PC-3 (cell line): ENCODE measurements around the gene NCS1. TPM values are rescaled to one million over a fixed set of nuclear protein-coding genes. Genes with fewer than 3 reads are reported as not detected.

ENCODE experiments used
- ATAC-seq: fragments of 200-7000 bp; cut with Tn5 transposase; 2 replicates; pipeline ENCODE4 v1.9.1; 2020; ENCODE audit warnings: mild to moderate bottlenecking, moderate library complexity
- BruUV-seq: library from RNA; stranded (reverse); fragments of 400-500 nt; replicated peaks from 2 replicates; lab custom pipeline; 2021; lab: Mats Ljungman, UMichigan
- CTCF ChIA-PET: fragments of 300-600 bp; sonication (Branson Sonifier 250); formaldehyde crosslinking; loops from one replicate; lab custom pipeline; 2022; ENCODE audit warnings: antibody characterized with exemption; lab: Charles Lee
- POLR2A ChIA-PET: fragments of 300-600 bp; sonication (Branson Sonifier 250); formaldehyde crosslinking; loops from one replicate; lab custom pipeline; 2022; ENCODE audit warnings: antibody characterized with exemption; ENCODE audit not compliant: unreplicated experiment; lab: Charles Lee
- DNase-seq: peaks from one replicate; pipeline ENCODE4 v3.0.0-alpha.2; 2015
- H2AFZ ChIP-seq: fragments of 300-600 bp; sonication (generic); 2 replicates; pipeline ENCODE4 v1.6.0; 2016; ENCODE audit warnings: antibody characterized with exemption, low read length
- H3F3A ChIP-seq: fragments of 300-600 bp; sonication (generic); one replicate; pipeline ENCODE4 v1.6.0; 2017; ENCODE audit warnings: antibody characterized with exemption, low read length, control low read depth, mild to moderate bottlenecking; ENCODE audit not compliant: unreplicated experiment
- H3K27ac ChIP-seq: fragments of 300-600 bp; sonication (generic); 2 replicates; pipeline ENCODE4 v1.5.1; 2016; ENCODE audit warnings: mild to moderate bottlenecking, low read length
- H3K27me3 ChIP-seq: fragments of 300-600 bp; sonication (generic); 2 replicates; pipeline ENCODE4 v1.6.1; 2016; ENCODE audit warnings: low read length, mixed read lengths
- H3K36me3 ChIP-seq: fragments of 300-600 bp; sonication (generic); 2 replicates; pipeline ENCODE4 v1.6.1; 2016; ENCODE audit warnings: low read depth, mixed run types, low read length, mixed read lengths
- H3K4me1 ChIP-seq: fragments of 300-600 bp; sonication (generic); 2 replicates; pipeline ENCODE4 v1.5.1; 2016; ENCODE audit warnings: low read length; ENCODE audit not compliant: insufficient read depth
- H3K4me2 ChIP-seq: fragments of 300-600 bp; sonication (generic); 2 replicates; pipeline ENCODE4 v1.6.0; 2016; ENCODE audit warnings: low read length
- H3K4me3 ChIP-seq: fragments of 300-600 bp; sonication (generic); 2 replicates; pipeline ENCODE4 v1.5.1; 2016; ENCODE audit warnings: mild to moderate bottlenecking, low read length, mixed read lengths
- H3K79me2 ChIP-seq: fragments of 300-600 bp; sonication (generic); 2 replicates; pipeline ENCODE4 v1.6.1; 2017; ENCODE audit warnings: low read length, mixed read lengths
- H3K9ac ChIP-seq: fragments of 300-600 bp; sonication (generic); 2 replicates; pipeline ENCODE4 v1.6.0; 2016; ENCODE audit warnings: mild to moderate bottlenecking, low read length
- H3K9me2 ChIP-seq: fragments of 300-600 bp; sonication (generic); replicated peaks from 2 replicates; pipeline ENCODE4 v1.6.1; 2016; ENCODE audit warnings: mixed run types, low read length, mixed read lengths
- H3K9me3 ChIP-seq: fragments of 300-600 bp; sonication (generic); 2 replicates; pipeline ENCODE4 v1.6.1; 2016; ENCODE audit warnings: low read length, mixed read lengths
- H4K20me1 ChIP-seq: fragments of 300-600 bp; sonication (generic); 2 replicates; pipeline ENCODE4 v1.6.1; 2016; ENCODE audit warnings: low read length, mixed read lengths
- EZH2 ChIP-seq: fragments of 300-600 bp; sonication (generic); IDR thresholded peaks from one replicate; pipeline ENCODE4 v1.6.1; 2017; ENCODE audit warnings: antibody characterized with exemption, mild to moderate bottlenecking, low read length; ENCODE audit not compliant: unreplicated experiment
- EZH2phosphoT487 ChIP-seq: fragments of 300-600 bp; sonication (generic); IDR thresholded peaks from 2 replicates; pipeline ENCODE4 v1.6.1; 2018; ENCODE audit warnings: mild to moderate bottlenecking, antibody characterized with exemption, low read length, borderline replicate concordance
- intact Hi-C: fragments of 100-400 bp; cut with micrococcal nuclease; formaldehyde crosslinking; loops from 2 replicates; pipeline ENCODE4 v1.9.0; 2023
- total RNA-seq: library from RNA; depleted of rRNA; stranded (reverse); fragments of >200 nt; gene quantifications from 2 replicates; pipeline ENCODE4 v1.2.3, GENCODE V29; 2014
- TF ChIP-seq, protein P1 (sequence below): fragments of 300-600 bp; sonication (generic); conservative IDR thresholded peaks from 2 replicates; pipeline ENCODE4 v1.5.1; 2017; ENCODE audit warnings: antibody characterized with exemption, low read depth, mild to moderate bottlenecking, low read length

The NCS1 gene
- total RNA-seq, 1 experiment from 2014 or later: 14.0 TPM

DNA sequence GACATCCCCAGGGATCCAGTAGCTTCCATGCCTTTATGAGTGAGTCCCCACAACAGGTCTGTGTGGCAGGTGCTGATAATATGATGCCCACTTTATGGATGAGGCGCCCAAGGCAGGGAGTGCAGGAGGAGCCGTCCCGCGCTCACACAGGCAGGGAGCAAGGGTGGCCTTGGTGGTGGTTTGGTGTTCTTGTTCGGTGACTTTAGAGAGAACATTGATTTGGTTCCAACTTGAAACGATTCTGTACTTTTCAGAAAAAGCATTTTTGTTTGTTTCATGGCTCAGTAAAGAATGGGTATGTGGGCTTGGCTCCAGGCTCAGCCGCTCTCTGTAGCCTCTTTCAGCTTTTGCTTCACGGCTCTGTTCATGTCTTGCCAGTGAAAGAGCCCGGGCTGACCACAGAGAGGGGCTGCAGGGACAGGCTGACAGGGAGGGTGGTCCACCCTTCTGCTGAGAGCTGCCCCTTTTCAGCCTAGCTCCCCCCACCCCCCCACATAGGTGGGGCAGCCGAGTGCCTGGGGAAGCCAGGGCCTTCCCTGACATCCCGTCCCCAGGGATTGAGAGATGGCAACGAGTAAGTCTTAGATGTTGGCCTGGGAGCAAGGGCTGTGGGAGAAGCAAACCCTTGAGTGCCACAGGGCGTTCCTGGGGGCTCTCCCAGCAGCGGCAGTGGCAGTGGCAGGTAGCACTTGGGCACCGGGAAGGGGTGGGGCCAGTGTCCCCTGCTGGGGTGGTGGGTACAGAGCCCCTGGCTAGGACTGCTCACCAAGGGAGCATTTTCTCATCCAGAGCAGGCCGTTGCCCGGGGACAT lies 28.0 kb downstream of the NCS1 start:
- Histone ChIP-seq H3F3A (no peaks in the 10 kb centered on the region), H3K4me2 (no peak overlapping the region), H3K36me3 (no peaks in the 10 kb centered on the region), H3K27me3 (no peaks in the 10 kb centered on the region), H3K9me2 (no peaks in the 10 kb centered on the region), H3K4me1 (no peaks in the 10 kb centered on the region), H3K9ac (no peak overlapping the region), H3K79me2 (no peaks in the 10 kb centered on the region), H4K20me1 (no peaks in the 10 kb centered on the region; the same call in 1 of the 2 replicates), H2AFZ (no peak overlapping the region), H3K27ac (no peak overlapping the region), H3K4me3 (no peak overlapping the region), H3K9me3 (no peaks in the 10 kb centered on the region)
- TF ChIP-seq EZH2 (no peak), EZH2phosphoT487 (no peak)
- TF ChIP-seq, protein P1, sequence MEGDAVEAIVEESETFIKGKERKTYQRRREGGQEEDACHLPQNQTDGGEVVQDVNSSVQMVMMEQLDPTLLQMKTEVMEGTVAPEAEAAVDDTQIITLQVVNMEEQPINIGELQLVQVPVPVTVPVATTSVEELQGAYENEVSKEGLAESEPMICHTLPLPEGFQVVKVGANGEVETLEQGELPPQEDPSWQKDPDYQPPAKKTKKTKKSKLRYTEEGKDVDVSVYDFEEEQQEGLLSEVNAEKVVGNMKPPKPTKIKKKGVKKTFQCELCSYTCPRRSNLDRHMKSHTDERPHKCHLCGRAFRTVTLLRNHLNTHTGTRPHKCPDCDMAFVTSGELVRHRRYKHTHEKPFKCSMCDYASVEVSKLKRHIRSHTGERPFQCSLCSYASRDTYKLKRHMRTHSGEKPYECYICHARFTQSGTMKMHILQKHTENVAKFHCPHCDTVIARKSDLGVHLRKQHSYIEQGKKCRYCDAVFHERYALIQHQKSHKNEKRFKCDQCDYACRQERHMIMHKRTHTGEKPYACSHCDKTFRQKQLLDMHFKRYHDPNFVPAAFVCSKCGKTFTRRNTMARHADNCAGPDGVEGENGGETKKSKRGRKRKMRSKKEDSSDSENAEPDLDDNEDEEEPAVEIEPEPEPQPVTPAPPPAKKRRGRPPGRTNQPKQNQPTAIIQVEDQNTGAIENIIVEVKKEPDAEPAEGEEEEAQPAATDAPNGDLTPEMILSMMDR: no peak
- ChIA-PET CTCF (no interaction called here), POLR2A (no interaction called here)
- ATAC-seq (no peak), DNase-seq (no peak)
- BruUV-seq: no TSS peak
- intact Hi-C loops: no loop called here

DNA sequence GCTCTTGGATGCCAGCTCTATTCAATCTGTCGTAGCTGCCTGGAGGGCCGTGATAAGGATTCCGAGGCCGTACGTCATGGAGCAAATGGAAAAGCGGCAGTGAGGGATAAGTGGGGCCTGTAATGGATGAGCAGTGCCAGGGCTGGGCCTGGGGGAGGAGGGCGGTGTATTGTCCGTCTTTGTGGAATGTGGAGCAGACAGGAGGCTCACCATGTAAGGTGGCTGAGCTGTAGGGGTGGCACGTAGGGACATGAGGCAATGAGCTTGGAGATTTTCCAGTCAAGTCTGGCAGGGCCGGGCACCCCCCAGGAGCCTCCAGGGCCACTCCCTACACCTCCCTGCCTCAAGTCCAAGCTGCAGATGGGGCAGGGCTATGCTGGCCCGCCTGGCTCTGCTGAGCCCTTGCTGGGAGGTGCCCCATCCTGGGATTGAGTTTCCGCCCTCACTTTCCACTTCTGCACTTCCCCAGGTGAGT lies 29.2 kb downstream of the NCS1 start:
- H3K36me3 ChIP-seq: no peaks in the 10 kb centered on the region
- H3K9me2 ChIP-seq: no peaks in the 10 kb centered on the region
- H3K79me2 ChIP-seq: no peaks in the 10 kb centered on the region
- H3K9ac ChIP-seq: no peak overlapping the region
- ATAC-seq (no peak), DNase-seq (no peak)
- H3K27ac ChIP-seq: no peak overlapping the region
- no peak overlapping the region for H2AFZ ChIP-seq
- no peak overlapping the region for H3K4me3 ChIP-seq
- no peaks in the 10 kb centered on the region for H3F3A ChIP-seq
- intact Hi-C loops: no loop called here
- ChIA-PET CTCF (no interaction called here), POLR2A (no interaction called here)
- no peaks in the 10 kb centered on the region for H3K9me3 ChIP-seq
- no peaks in the 10 kb centered on the region for H3K27me3 ChIP-seq
- H3K4me2 ChIP-seq: no peak overlapping the region
- TF ChIP-seq EZH2: no peak
- TF ChIP-seq EZH2phosphoT487: no peak
- TF ChIP-seq, protein P1: no peak
- no peaks in the 10 kb centered on the region for H3K4me1 ChIP-seq
- no TSS peak for BruUV-seq
- H4K20me1 ChIP-seq: no peaks in the 10 kb centered on the region; the same call in 1 of the 2 replicates

DNA sequence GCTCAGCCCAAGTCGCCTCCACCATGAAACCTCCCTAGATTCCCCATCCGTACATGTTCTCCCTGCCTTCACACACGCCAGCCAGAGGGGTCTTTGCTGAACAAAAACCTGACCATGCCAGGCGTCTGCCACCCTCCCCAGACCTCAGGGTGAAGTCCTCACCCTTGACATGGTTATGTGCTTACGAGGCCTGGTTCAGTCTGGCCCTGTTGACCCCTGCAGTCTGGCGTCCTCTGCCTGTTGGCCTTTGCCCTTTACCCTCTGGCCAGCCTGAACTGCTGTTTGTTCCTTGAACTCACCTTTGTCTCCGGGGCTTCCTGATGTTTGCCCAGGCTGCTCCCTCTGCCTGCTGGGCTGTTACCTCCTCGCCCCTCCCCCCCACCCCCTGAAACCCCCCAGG lies 29.8 kb downstream of the NCS1 start:
- Histone ChIP-seq H3K27me3 (no peaks in the 10 kb centered on the region), H3K4me3 (no peak overlapping the region), H2AFZ (no peak overlapping the region), H3K9ac (no peak overlapping the region), H3K9me3 (no peaks in the 10 kb centered on the region), H3K4me1 (no peaks in the 10 kb centered on the region), H4K20me1 (no peaks in the 10 kb centered on the region; the same call in 1 of the 2 replicates), H3K9me2 (no peaks in the 10 kb centered on the region), H3K4me2 (no peak overlapping the region), H3K27ac (no peak overlapping the region), H3K36me3 (no peaks in the 10 kb centered on the region), H3F3A (no peaks in the 10 kb centered on the region), H3K79me2 (no peaks in the 10 kb centered on the region)
- intact Hi-C loops: no loop called here
- ChIA-PET POLR2A (no interaction called here), CTCF (no interaction called here)
- DNase-seq: no peak
- no peak for ATAC-seq
- TF ChIP-seq EZH2phosphoT487 (no peak), EZH2 (no peak)
- TF ChIP-seq, protein P1: no peak
- no TSS peak for BruUV-seq
